Prostate gland (tissue), 2 donors: Measurements from ENCODE around the gene GATB.

Experiments used
- POLR2A ChIP-seq: fragments of 450-650 bp; IDR thresholded peaks from one replicate; pipeline ENCODE4 v1.6.1; 2016; ENCODE audit warnings: antibody characterized with exemption, mild to moderate bottlenecking
- POLR2AphosphoS5 ChIP-seq: sonication (generic); formaldehyde crosslinking; IDR thresholded peaks from one replicate; pipeline ENCODE4 v1.6.1; 2017; ENCODE audit warnings: antibody characterized with exemption
- TF ChIP-seq, protein P1 (sequence below), 4 experiments: fragments of 200-600 bp in 2 of 4; fragments of 450-650 bp in 2 of 4; sonication (generic) in 2 of 4; IDR thresholded peaks; 1 replicate in 3 of 4; 2 replicates in 1 of 4; pipeline ENCODE4 v1.5.1; 2016 to 2019; ENCODE audit warnings: antibody characterized with exemption in 4 of 4, mild to moderate bottlenecking in 2 of 4, moderate library complexity in 2 of 4

- TF ChIP-seq POLR2A (no peak), POLR2AphosphoS5 (no peak)
- TF ChIP-seq, protein P1, sequence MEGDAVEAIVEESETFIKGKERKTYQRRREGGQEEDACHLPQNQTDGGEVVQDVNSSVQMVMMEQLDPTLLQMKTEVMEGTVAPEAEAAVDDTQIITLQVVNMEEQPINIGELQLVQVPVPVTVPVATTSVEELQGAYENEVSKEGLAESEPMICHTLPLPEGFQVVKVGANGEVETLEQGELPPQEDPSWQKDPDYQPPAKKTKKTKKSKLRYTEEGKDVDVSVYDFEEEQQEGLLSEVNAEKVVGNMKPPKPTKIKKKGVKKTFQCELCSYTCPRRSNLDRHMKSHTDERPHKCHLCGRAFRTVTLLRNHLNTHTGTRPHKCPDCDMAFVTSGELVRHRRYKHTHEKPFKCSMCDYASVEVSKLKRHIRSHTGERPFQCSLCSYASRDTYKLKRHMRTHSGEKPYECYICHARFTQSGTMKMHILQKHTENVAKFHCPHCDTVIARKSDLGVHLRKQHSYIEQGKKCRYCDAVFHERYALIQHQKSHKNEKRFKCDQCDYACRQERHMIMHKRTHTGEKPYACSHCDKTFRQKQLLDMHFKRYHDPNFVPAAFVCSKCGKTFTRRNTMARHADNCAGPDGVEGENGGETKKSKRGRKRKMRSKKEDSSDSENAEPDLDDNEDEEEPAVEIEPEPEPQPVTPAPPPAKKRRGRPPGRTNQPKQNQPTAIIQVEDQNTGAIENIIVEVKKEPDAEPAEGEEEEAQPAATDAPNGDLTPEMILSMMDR (IDR thresholded peaks at IDR 0.05), result no peak
These were observed 111.3 kb downstream of the GATB start for GRCh38 chr4:151649479-151649878.
